ENCODE results near the gene USP6NL.

The USP6NL gene

GRCh38 chr10:11480687-11481086 lies 130.8 kb downstream of the USP6NL start:
- ATAC-seq (replicated peaks) (no peak), DNase-seq (no peak)
- Mint-ChIP-seq H3K9me3 (no peaks in the 10 kb centered on the region), H3K4me1 (ENCODE audit: low read depth in 2 of 2) (peaks cover 3 to 6% of the 10 kb centered on the region in 2 donors), H3K36me3 (ENCODE audit: insufficient read depth) (no peaks in the 10 kb centered on the region), H3K4me3 (no peak overlapping the region), H3K27me3 (peaks cover 0 to 6% of the 10 kb centered on the region in 2 donors), H3K27ac (peak overlapping the region in 1 of 2 donors; percentile 5)

DNA sequence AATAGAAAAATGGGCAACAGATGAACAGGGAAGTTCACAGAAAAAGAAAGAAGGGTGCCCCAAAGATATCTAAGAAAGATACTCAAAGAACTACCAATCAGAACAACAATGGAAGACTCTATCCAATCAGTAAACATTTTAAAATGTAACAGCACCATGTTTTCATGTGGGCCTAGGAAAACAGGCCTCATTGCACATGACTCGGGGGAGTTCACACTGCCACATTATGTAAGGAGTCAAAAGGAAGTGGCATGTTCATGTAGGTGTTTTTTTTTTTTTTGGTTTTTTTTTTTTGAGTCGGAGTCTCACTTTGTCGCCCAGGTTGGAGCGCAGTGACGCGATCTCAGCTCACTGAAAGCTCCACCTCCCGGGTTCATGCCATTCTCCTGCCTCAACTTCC lies 132.2 kb downstream of the USP6NL start:
- Mint-ChIP-seq H3K27ac (peak overlapping the region in 1 of 2 donors; percentile 77), H3K4me3 (no peak overlapping the region), H3K36me3 (ENCODE audit: insufficient read depth) (no peaks in the 10 kb centered on the region), H3K4me1 (ENCODE audit: low read depth in 2 of 2) (peaks cover 3 to 6% of the 10 kb centered on the region in 2 donors), H3K27me3 (peaks cover 0 to 6% of the 10 kb centered on the region in 2 donors), H3K9me3 (no peaks in the 10 kb centered on the region)
- DNase-seq (no peak), ATAC-seq (replicated peaks) (no peak)

DNA sequence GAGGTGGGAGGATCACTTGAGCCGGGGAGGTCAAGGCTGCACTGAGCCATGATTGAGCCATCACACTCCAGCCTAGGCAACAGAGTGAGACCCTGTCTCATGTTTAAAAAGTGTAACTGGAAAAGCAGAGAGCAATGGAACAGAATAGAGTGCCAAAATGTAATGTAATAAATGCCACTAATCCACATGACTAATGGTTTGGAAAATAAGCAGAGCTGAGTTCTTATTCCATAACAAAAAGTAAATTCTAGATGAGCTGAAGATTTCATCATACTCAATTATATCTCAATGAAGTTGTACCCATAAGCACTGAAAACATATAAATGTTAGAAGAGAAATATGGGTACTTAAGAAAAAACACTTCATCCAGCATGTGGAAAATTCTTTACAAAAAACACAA lies 132.6 kb downstream of the USP6NL start:
- no peaks in the 10 kb centered on the region for H3K36me3 Mint-ChIP-seq (ENCODE audit: insufficient read depth)
- DNase-seq (no peak), ATAC-seq (replicated peaks) (no peak)
- no peak overlapping the region for H3K4me3 Mint-ChIP-seq
- H3K4me1 Mint-ChIP-seq (ENCODE audit: low read depth in 2 of 2): peaks cover 3 to 6% of the 10 kb centered on the region in 2 donors
- peak overlapping the region in 1 of 2 donors; percentile 77 for H3K27ac Mint-ChIP-seq
- peaks cover 0 to 6% of the 10 kb centered on the region in 2 donors for H3K27me3 Mint-ChIP-seq
- no peaks in the 10 kb centered on the region for H3K9me3 Mint-ChIP-seq

DNA sequence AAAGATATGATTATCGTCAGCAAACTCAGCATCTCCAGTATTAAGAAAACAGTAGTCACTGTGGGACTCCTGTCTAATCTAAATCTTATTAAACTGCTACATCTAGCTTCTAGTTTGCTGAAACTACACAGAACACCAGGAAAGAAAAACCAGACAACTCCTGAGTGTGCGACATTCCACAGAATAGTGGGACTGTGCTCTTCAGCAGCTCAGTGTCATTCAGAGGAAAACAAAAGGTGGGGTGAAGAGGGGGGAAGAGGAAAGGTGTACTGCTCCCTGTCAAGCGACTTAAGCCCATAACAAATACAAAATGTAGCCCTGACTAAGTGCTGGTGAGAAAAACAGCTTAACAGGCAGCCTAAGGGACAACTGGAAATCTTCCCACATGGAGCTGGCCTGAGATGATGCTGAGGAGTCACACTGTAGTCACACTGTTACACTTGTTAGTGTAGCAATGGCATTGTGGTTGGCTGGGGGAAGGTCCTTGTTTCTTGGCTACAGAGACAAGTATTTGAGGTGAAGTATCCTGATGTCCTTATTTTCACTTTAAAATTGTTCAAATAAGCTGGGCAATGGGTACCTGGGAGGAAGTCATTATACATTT lies 135.5 kb downstream of the USP6NL start:
- Mint-ChIP-seq H3K4me3 (no peak overlapping the region), H3K9me3 (no peaks in the 10 kb centered on the region), H3K27ac (no peak overlapping the region), H3K27me3 (no peaks in the 10 kb centered on the region), H3K4me1 (ENCODE audit: low read depth in 2 of 2) (peaks cover 4% of the 10 kb centered on the region in 2 donors), H3K36me3 (ENCODE audit: insufficient read depth) (no peaks in the 10 kb centered on the region)
- no peak for ATAC-seq (replicated peaks)
- DNase-seq: no peak

GRCh38 chr10:11473128-11473760 lies 138.2 kb downstream of the USP6NL start:
- Mint-ChIP-seq H3K36me3 (ENCODE audit: insufficient read depth) (no peaks in the 10 kb centered on the region), H3K9me3 (no peaks in the 10 kb centered on the region), H3K4me3 (no peak overlapping the region), H3K27ac (no peak overlapping the region), H3K27me3 (no peaks in the 10 kb centered on the region), H3K4me1 (ENCODE audit: low read depth in 2 of 2) (peaks cover 0 to 1% of the 10 kb centered on the region in 2 donors)
- DNase-seq (no peak), ATAC-seq (replicated peaks) (no peak)

GRCh38 chr10:11472158-11472753 lies 139.2 kb downstream of the USP6NL start:
- no peak overlapping the region for H3K27ac Mint-ChIP-seq
- peak; percentile 86 for ATAC-seq (replicated peaks)
- peak; percentile 60 to 67 (median 61) for DNase-seq

GRCh38 chr10:11469575-11470391 lies 141.7 kb downstream of the USP6NL start:
- DNase-seq: no peak
- no peaks in the 10 kb centered on the region for H3K27me3 Mint-ChIP-seq
- no peak overlapping the region for H3K4me3 Mint-ChIP-seq
- ATAC-seq (replicated peaks): no peak
- no peak overlapping the region for H3K27ac Mint-ChIP-seq
- no peaks in the 10 kb centered on the region for H3K36me3 Mint-ChIP-seq (ENCODE audit: insufficient read depth)
- H3K9me3 Mint-ChIP-seq: no peaks in the 10 kb centered on the region
- H3K4me1 Mint-ChIP-seq (ENCODE audit: low read depth in 2 of 2): peaks cover 0 to 1% of the 10 kb centered on the region in 2 donors

More at GRCh38 chr10:11472158-11472753, 139.2 kb downstream of the USP6NL start:
- Mint-ChIP-seq H3K4me3 (no peak overlapping the region), H3K4me1 (ENCODE audit: low read depth in 2 of 2) (peaks cover 0 to 1% of the 10 kb centered on the region in 2 donors), H3K27me3 (no peaks in the 10 kb centered on the region), H3K36me3 (ENCODE audit: insufficient read depth) (no peaks in the 10 kb centered on the region), H3K9me3 (no peaks in the 10 kb centered on the region)

- H3K9me3 Mint-ChIP-seq: no peaks in the 10 kb centered on the region
- no peak overlapping the region for H3K27ac Mint-ChIP-seq
- no peak overlapping the region for H3K4me3 Mint-ChIP-seq
- H3K4me1 Mint-ChIP-seq (ENCODE audit: low read depth in 2 of 2): peaks cover 0 to 1% of the 10 kb centered on the region in 2 donors
- DNase-seq (no peak), ATAC-seq (replicated peaks) (no peak)
- no peaks in the 10 kb centered on the region for H3K36me3 Mint-ChIP-seq (ENCODE audit: insufficient read depth)
- no peaks in the 10 kb centered on the region for H3K27me3 Mint-ChIP-seq
Observed at GRCh38 chr10:11468126-11468742, 143.2 kb downstream of the USP6NL start.

DNA sequence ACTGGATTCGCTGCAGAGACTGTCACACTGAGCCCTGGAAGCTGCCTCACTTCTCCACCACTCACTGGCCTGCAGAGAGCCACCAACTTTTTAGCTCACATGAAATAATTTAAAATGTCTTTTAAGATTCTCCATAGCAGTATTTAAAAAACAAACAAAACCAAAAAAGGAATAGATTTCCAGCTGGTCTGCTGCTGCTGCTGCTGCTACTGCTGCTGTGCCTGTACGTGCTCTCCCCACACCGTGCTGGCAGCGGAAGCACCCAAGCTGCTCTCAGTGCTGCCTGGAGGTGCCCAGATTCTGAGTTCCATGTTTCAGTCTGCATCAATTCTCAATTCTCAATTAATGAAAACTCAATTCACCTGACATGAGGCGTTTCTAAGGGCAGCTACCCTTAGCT lies 146.0 kb downstream of the USP6NL start:
- Mint-ChIP-seq H3K9me3 (no peaks in the 10 kb centered on the region), H3K36me3 (ENCODE audit: insufficient read depth) (no peaks in the 10 kb centered on the region), H3K4me1 (ENCODE audit: low read depth in 2 of 2) (no peaks in the 10 kb centered on the region), H3K27ac (no peak overlapping the region), H3K4me3 (no peak overlapping the region), H3K27me3 (no peaks in the 10 kb centered on the region)
- no peak for DNase-seq
- no peak for ATAC-seq (replicated peaks)

- Mint-ChIP-seq H3K9me3 (no peaks in the 10 kb centered on the region), H3K27ac (no peak overlapping the region), H3K27me3 (no peaks in the 10 kb centered on the region), H3K4me1 (ENCODE audit: low read depth in 2 of 2) (no peaks in the 10 kb centered on the region), H3K4me3 (no peak overlapping the region), H3K36me3 (ENCODE audit: insufficient read depth) (no peaks in the 10 kb centered on the region)
- DNase-seq (no peak), ATAC-seq (replicated peaks) (no peak)
Observed at GRCh38 chr10:11463111-11463510, 148.3 kb downstream of the USP6NL start.

- no peak overlapping the region for H3K27ac Mint-ChIP-seq
- no peak overlapping the region for H3K4me3 Mint-ChIP-seq
- ATAC-seq (replicated peaks): no peak
- no peak for DNase-seq
- H3K36me3 Mint-ChIP-seq (ENCODE audit: insufficient read depth): no peaks in the 10 kb centered on the region
- H3K27me3 Mint-ChIP-seq: no peaks in the 10 kb centered on the region
- peaks cover 0 to 2% of the 10 kb centered on the region in 2 donors for H3K4me1 Mint-ChIP-seq (ENCODE audit: low read depth in 2 of 2)
- H3K9me3 Mint-ChIP-seq: no peaks in the 10 kb centered on the region
Observed at GRCh38 chr10:11462071-11462470, 149.4 kb downstream of the USP6NL start.

GRCh38 chr10:11457336-11457735 lies 154.1 kb downstream of the USP6NL start:
- H3K4me1 Mint-ChIP-seq (ENCODE audit: low read depth in 2 of 2): peaks cover 0 to 3% of the 10 kb centered on the region in 2 donors
- H3K4me3 Mint-ChIP-seq: no peak overlapping the region
- H3K27ac Mint-ChIP-seq: no peak overlapping the region
- ATAC-seq (replicated peaks) (no peak), DNase-seq (no peak)
- no peaks in the 10 kb centered on the region for H3K9me3 Mint-ChIP-seq
- H3K27me3 Mint-ChIP-seq: no peaks in the 10 kb centered on the region
- no peaks in the 10 kb centered on the region for H3K36me3 Mint-ChIP-seq (ENCODE audit: insufficient read depth)

DNA sequence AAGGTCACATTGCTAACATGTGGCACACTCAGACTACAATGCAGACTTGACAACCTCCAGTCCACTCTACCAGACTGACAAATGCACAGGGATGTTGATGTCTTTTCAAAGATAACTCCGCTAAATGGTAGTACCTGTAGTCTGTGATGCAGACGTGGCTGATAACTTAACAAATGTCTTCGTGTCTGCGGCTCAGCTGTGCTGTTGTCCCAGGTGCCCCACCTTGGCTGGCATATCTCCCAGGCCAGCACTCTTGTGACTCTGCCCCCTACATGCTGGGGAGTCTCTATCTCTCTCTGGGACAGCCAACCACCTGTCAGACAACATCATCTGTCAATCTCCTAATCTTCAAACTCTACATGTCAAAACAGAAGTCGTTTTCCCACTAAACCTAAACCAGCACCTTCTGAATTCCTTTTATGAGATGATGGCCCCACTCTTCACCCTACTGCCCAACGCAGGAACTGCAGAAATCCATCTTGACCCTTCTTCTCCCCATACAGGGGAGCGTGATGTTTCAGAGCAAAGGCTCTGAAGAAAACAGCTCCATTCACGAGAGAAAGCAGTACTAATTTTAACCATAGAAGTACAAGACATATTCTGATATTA lies 156.4 kb downstream of the USP6NL start:
- Mint-ChIP-seq H3K4me1 (ENCODE audit: low read depth in 2 of 2) (peaks cover 0 to 3% of the 10 kb centered on the region in 2 donors), H3K36me3 (ENCODE audit: insufficient read depth) (no peaks in the 10 kb centered on the region)
- no peak for ATAC-seq (replicated peaks)

More for the DNA sequence above, 156.4 kb downstream of the USP6NL start:
- H3K4me3 Mint-ChIP-seq: no peak overlapping the region
- no peak for DNase-seq
- peaks cover 6 to 10% of the 10 kb centered on the region in 2 donors for H3K27me3 Mint-ChIP-seq
- no peak overlapping the region for H3K27ac Mint-ChIP-seq
- H3K9me3 Mint-ChIP-seq: no peaks in the 10 kb centered on the region
